BE2C (cell line): ENCODE measurements around the gene RASAL1.

Experiments
- DNase-seq: peaks from one replicate; pipeline ENCODE4 v3.0.0-alpha.2; 2020
- H3K27me3 ChIP-seq: fragments of 250-450 bp; sonication (Bioruptor Pico); 2 replicates; pipeline ENCODE4 v1.5.1; 2020; ENCODE audit warnings: mild to moderate bottlenecking
- H3K36me3 ChIP-seq: fragments of 250-450 bp; sonication (Bioruptor Pico); 2 replicates; pipeline ENCODE4 v1.5.1; 2020; ENCODE audit warnings: mild to moderate bottlenecking
- H3K4me1 ChIP-seq: fragments of 250-450 bp; sonication (Bioruptor Pico); 2 replicates; pipeline ENCODE4 v1.5.1; 2020
- H3K4me3 ChIP-seq: 2 replicates; pipeline ENCODE4 v1.5.1; 2011; ENCODE audit warnings: low read depth, low read length
- H3K9me3 ChIP-seq: fragments of 250-450 bp; sonication (Bioruptor Pico); 2 replicates; pipeline ENCODE4 v1.5.1; 2020
- TF ChIP-seq, protein P1 (sequence below): IDR thresholded peaks from 2 replicates; pipeline ENCODE4 v1.5.1; 2012; ENCODE audit warnings: mild to moderate bottlenecking, low read depth, low read length

RASAL1 gene

DNA sequence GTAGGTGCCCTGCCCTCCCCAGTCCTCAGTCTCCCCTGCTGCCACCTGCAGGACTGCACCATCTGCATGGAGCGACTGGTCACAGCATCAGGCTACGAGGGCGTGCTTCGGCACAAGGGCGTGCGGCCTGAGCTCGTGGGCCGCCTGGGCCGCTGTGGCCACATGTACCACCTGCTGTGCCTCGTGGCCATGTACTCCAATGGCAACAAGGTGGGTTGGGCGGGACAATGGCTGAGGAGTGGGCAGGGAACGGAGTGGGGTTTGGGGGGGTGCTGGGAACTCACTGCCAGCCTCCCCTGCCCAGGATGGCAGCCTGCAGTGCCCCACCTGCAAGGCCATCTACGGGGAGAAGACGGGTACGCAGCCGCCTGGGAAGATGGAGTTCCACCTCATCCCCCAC lies 40.8 kb downstream of the RASAL1 start:
- DNase-seq, result no peak
- TF ChIP-seq, protein P1, sequence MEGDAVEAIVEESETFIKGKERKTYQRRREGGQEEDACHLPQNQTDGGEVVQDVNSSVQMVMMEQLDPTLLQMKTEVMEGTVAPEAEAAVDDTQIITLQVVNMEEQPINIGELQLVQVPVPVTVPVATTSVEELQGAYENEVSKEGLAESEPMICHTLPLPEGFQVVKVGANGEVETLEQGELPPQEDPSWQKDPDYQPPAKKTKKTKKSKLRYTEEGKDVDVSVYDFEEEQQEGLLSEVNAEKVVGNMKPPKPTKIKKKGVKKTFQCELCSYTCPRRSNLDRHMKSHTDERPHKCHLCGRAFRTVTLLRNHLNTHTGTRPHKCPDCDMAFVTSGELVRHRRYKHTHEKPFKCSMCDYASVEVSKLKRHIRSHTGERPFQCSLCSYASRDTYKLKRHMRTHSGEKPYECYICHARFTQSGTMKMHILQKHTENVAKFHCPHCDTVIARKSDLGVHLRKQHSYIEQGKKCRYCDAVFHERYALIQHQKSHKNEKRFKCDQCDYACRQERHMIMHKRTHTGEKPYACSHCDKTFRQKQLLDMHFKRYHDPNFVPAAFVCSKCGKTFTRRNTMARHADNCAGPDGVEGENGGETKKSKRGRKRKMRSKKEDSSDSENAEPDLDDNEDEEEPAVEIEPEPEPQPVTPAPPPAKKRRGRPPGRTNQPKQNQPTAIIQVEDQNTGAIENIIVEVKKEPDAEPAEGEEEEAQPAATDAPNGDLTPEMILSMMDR, result no peak
- Histone ChIP-seq H3K9me3 (no peaks in the 10 kb centered on the region), H3K4me1 (peaks cover 5% of the 10 kb centered on the region), H3K4me3 (no peak overlapping the region), H3K27me3 (no peaks in the 10 kb centered on the region), H3K36me3 (no peaks in the 10 kb centered on the region)

DNA sequence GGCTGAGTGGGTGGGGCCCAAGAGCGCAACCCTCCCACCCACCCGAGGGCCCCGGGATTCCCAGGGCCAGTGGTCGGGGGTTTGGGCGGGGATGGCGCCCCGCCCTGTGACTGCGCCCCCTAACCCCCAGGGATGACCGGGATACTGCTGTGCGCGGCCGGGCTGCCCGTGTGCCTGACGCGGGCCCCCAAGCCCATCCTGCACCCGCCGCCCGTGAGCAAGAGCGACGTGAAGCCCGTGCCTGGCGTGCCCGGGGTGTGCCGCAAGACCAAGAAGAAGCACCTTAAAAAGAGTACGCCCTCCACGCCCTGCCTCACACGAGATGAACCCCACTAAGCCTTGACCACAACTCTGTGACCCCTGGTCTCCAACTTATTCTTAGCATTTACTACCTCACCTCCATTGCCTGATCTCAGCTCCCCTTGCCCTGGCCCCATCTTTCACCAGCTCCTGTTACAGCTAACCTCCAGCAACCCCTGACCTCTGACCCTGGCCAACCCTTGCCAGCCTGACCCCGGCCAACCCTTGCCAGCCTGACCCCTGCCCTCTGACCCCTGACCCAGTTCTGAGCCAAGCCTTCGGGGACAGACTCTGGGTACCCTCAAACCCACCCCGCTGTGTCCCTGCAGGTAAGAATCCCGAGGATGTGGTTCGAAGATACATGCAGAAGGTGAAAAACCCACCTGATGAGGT lies 42.0 kb downstream of the RASAL1 start:
- Histone ChIP-seq H3K36me3 (no peaks in the 10 kb centered on the region), H3K4me3 (no peak overlapping the region)
- TF ChIP-seq, protein P1, result no peak

DNA sequence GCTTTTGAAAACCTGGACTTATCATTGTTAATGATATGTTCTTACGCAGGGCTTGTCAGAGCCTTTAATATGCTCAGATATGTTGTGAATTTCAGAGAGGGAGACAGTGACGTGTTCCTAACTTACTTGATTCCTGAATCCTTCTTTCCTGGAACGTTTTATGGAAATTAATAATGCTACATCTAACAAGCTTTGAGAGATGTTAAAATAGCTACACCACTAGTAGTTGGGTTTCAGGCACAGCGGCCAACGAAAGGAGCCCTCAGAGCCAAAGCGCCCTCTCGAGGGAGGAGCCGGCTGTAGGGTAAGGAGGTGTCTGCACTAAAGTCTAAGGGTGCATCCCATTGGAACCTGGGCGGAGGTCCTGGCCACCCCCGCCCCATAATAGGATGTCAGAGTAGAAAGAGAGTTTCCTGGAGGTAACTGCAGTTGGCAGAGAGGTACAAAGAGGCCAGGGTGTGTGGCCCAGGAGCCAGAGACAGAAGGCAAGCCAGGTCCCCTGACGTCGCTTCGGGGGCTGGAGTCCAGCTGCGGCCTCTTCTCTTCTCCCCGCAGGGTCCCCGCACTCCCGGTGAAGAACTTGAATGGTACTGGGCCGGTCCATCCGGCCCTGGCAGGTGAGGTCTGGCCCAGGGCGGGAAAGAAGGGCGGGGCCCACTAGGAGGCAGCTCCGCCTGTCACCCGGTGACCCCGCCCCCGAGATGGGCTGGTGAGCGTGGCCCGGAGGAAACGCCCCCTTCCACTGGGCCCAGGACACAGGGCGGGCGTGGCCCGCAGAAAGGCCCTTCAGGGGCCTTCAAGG lies 42.8 kb downstream of the RASAL1 start:
- Histone ChIP-seq H3K4me1 (peaks cover under 1% of the 10 kb centered on the region; the same call in 1 of the 2 replicates), H3K27me3 (no peaks in the 10 kb centered on the region), H3K9me3 (no peaks in the 10 kb centered on the region), H3K4me3 (no peak overlapping the region), H3K36me3 (no peaks in the 10 kb centered on the region)
- no peak for DNase-seq
- TF ChIP-seq, protein P1, result peak; percentile 3; the same call in 1 of the 2 replicates

More for the DNA sequence above, 42.0 kb downstream of the RASAL1 start:
- Histone ChIP-seq H3K27me3 (no peaks in the 10 kb centered on the region), H3K9me3 (no peaks in the 10 kb centered on the region), H3K4me1 (peaks cover 5% of the 10 kb centered on the region)
- DNase-seq, result no peak

DNA sequence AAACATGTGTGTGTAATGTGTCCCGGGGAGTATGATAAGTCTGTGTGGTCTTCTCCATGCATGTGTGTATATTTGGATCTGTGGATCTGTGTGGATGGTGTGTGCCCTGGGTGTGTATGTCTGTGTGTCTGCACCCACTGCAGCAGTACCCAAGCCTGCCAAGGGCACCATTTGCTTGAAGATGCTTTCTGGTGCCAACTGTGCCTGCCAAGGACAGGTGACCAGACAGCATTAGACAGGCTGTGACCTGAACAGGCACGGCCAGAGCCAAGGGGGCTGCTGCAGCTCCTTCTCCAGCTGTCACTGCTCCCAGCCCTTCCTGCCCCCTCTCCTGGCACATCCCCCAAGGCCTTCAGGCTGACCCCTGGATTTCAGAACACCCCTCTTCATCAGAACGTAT lies 44.1 kb downstream of the RASAL1 start:
- TF ChIP-seq, protein P1, result no peak
- DNase-seq, result no peak
- no peaks in the 10 kb centered on the region for H3K4me1 ChIP-seq
- H3K27me3 ChIP-seq, result no peaks in the 10 kb centered on the region
- no peaks in the 10 kb centered on the region for H3K36me3 ChIP-seq
- H3K4me3 ChIP-seq, result no peak overlapping the region
- H3K9me3 ChIP-seq, result no peaks in the 10 kb centered on the region

DNA sequence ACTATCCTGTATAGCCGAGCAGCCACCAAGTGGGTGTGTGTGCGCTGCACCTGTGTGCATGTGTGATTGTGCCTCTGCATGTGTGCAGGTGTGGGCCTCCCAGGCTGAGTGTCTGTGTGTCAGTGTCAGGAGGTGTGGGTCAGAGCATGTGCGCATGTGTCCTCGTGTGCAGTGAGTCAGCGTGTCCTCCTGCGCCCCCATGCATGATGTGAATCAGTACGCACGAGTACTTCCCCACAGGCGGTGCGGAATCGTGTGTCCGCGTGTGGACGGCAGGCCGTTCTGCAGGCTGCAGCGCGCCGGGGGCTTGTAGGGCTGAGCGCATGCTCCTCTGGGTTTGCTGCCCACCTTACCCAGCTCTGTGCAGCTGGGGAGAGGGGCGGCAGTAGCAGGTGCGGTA lies 44.8 kb downstream of the RASAL1 start:
- Histone ChIP-seq H3K27me3 (no peaks in the 10 kb centered on the region), H3K9me3 (no peaks in the 10 kb centered on the region), H3K4me1 (no peaks in the 10 kb centered on the region), H3K4me3 (no peak overlapping the region), H3K36me3 (no peaks in the 10 kb centered on the region)
- TF ChIP-seq, protein P1, result no peak
- peak; percentile 32 for DNase-seq

DNA sequence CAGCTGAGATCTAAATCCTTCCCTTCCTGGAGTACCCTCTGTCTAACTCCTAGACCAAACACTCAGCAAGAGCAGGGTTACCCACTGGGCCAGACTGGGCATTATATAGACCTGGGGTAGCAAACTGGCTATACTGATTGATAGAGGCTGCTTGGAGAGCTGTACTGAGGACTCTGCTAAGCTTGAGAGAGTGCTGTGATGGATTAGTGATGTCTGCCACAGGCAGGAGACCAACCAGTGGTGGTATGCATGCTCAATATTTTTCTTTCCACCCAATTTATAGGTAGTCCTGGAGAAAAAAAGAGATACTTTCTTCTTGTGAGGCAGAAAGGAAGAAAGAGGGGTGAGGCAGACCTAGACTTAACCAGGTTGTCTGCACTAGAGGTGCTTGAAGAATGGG lies 45.7 kb downstream of the RASAL1 start:
- H3K4me3 ChIP-seq, result no peak overlapping the region
- TF ChIP-seq, protein P1, result no peak
- H3K9me3 ChIP-seq, result no peaks in the 10 kb centered on the region
- H3K36me3 ChIP-seq, result no peaks in the 10 kb centered on the region
- H3K4me1 ChIP-seq, result no peaks in the 10 kb centered on the region
- DNase-seq, result no peak
- no peaks in the 10 kb centered on the region for H3K27me3 ChIP-seq
